ENCODE measurements around the gene ZNF845. TPM values are rescaled to one million over a fixed set of nuclear protein-coding genes. Genes with fewer than 3 reads are reported as not detected.
"Not testable (repeated sequence)": the region's sequence is repeated elsewhere in the genome, so short reads cannot be mapped to it uniquely, and the experiment has no call there.

ZNF845 gene
- polyA plus RNA-seq, 3 donors = 0.51 to 3.6 (median 2.6) TPM

DNA sequence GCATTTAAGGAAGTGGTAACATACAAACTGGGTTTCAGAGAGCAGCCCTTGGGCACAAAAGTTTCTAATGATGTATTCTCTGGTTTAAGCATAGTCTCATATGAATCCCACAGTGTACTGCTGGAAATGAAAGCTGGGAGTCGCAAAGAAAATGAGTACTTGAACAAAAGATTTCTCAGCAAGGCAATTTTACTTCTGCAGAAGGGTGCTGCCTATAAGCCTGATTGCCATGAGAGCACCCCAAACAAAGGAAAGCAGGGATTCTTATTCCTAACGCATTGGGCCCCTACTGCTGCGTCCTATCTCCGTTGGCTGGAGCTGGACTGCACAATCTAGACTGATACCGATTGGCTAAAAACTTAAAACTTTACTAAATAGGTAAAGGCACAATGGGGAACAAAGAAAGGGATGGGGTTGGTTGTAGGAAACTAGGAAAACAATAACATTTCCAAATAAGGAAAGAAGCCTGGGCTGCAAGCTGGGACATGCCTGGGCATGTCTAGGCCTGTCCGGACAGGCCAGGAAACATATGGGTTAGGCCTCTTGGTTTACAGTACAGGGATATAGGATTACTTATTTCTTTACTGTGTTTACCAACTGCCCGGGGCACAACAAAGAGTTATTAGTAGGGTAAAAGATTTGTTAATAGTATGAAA, 38.6 kb upstream of the ZNF845 start:
- Mint-ChIP-seq H3K27ac (no peak overlapping the region), H3K4me3 (no peak overlapping the region), H3K4me1 (no peaks in the 10 kb centered on the region), H3K9me3 (peaks cover 44 to 85% (median 76%) of the 10 kb centered on the region in 7 donors), H3K36me3 (no peaks in the 10 kb centered on the region), H3K27me3 (ENCODE audit: low read depth in 3 of 3) (peaks cover 0 to 4% (median 0%) of the 10 kb centered on the region in 3 donors)
- Histone ChIP-seq H3K4me2 (replicated peaks; ENCODE audit: extremely low read depth, low read length, poor library complexity, severe bottlenecking) (no peak overlapping the region), H3K27me3 (ENCODE audit: control insufficient read depth in 2 of 2, insufficient read depth in 2 of 2, low read length in 2 of 2) (no peaks in the 10 kb centered on the region), H3K9ac (ENCODE audit: insufficient read depth, low read length, poor library complexity, severe bottlenecking) (no peak overlapping the region), H3K27ac (ENCODE audit: low read depth in 1 of 2, low read length in 2 of 2) (no peak overlapping the region), H2AFZ (ENCODE audit: insufficient read depth, low read depth, low read length, poor library complexity, severe bottlenecking) (no peak overlapping the region), H3K36me3 (replicated peaks in 1 of 2; ENCODE audit: control insufficient read depth in 1 of 2, insufficient read depth in 2 of 2, low read length in 2 of 2) (no peaks in the 10 kb centered on the region), H4K20me1 (ENCODE audit: insufficient read depth, low read length) (no peaks in the 10 kb centered on the region), H3K4me1 (ENCODE audit: control insufficient read depth in 1 of 2, insufficient read depth in 2 of 2, low read length in 2 of 2) (no peaks in the 10 kb centered on the region), H3K4me3 (replicated peaks in 1 of 3; ENCODE audit: low read depth in 2 of 3, low read length in 3 of 3) (peak overlapping the region in 1 of 3 experiments; percentile 10), H3K9me3 (replicated peaks in 1 of 2; ENCODE audit: control insufficient read depth in 1 of 2, insufficient read depth in 1 of 2, low read length in 2 of 2) (peaks cover 62 to 74% of the 10 kb centered on the region in 2 donors), H3K79me2 (ENCODE audit: insufficient read depth, low read length) (no peaks in the 10 kb centered on the region)
- TF ChIP-seq, protein P1, sequence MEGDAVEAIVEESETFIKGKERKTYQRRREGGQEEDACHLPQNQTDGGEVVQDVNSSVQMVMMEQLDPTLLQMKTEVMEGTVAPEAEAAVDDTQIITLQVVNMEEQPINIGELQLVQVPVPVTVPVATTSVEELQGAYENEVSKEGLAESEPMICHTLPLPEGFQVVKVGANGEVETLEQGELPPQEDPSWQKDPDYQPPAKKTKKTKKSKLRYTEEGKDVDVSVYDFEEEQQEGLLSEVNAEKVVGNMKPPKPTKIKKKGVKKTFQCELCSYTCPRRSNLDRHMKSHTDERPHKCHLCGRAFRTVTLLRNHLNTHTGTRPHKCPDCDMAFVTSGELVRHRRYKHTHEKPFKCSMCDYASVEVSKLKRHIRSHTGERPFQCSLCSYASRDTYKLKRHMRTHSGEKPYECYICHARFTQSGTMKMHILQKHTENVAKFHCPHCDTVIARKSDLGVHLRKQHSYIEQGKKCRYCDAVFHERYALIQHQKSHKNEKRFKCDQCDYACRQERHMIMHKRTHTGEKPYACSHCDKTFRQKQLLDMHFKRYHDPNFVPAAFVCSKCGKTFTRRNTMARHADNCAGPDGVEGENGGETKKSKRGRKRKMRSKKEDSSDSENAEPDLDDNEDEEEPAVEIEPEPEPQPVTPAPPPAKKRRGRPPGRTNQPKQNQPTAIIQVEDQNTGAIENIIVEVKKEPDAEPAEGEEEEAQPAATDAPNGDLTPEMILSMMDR (IDR thresholded peaks at IDR 0.05) = no peak
- intact Hi-C loops (cut with micrococcal nuclease) = no loop called here
- DNase-seq = no peak
- WGBS (ENCODE audit: insufficient coverage) = 100% methylated on average over 1 of the region's 7 CpGs

DNA sequence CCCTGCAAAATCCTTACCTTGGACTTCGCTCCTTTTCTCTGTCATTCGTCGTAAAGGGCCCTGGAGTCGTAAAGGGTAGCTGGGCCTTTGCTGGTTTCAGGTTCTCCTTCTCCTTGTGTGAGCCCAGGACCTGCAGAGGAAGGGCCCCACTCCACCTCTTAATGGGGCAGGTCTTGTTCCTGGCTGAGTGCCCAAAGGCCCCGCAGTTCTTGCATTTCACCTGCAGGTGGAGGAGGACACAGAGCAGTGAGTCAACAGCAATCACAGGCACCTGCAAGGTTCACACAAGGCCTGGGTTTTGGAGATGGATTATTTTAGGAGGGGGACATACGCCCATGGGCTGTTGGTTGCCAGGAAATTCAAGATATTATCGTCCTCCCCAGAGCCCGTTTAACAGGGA, 32.2 kb upstream of the ZNF845 start:
- peaks cover 39 to 81% (median 64%) of the 10 kb centered on the region in 7 donors for H3K9me3 Mint-ChIP-seq
- H3K9me3 ChIP-seq (replicated peaks in 1 of 2; ENCODE audit: control insufficient read depth in 1 of 2, insufficient read depth in 1 of 2, low read length in 2 of 2) = peaks cover 43 to 45% of the 10 kb centered on the region in 2 donors
- H3K4me3 ChIP-seq (replicated peaks in 1 of 3; ENCODE audit: low read depth in 2 of 3, low read length in 3 of 3); H3K27me3 ChIP-seq (ENCODE audit: control insufficient read depth in 2 of 2, insufficient read depth in 2 of 2, low read length in 2 of 2); H3K79me2 ChIP-seq (ENCODE audit: insufficient read depth, low read length); H3K4me3 Mint-ChIP-seq; DNase-seq; H3K9ac ChIP-seq (ENCODE audit: insufficient read depth, low read length, poor library complexity, severe bottlenecking); H3K4me1 ChIP-seq (ENCODE audit: control insufficient read depth in 1 of 2, insufficient read depth in 2 of 2, low read length in 2 of 2); H3K36me3 Mint-ChIP-seq; intact Hi-C loops (cut with micrococcal nuclease); H3K27me3 Mint-ChIP-seq (ENCODE audit: low read depth in 3 of 3); H4K20me1 ChIP-seq (ENCODE audit: insufficient read depth, low read length); H3K4me2 ChIP-seq (replicated peaks; ENCODE audit: extremely low read depth, low read length, poor library complexity, severe bottlenecking); H3K27ac ChIP-seq (ENCODE audit: low read depth in 1 of 2, low read length in 2 of 2); H2AFZ ChIP-seq (ENCODE audit: insufficient read depth, low read depth, low read length, poor library complexity, severe bottlenecking); H3K4me1 Mint-ChIP-seq; H3K27ac Mint-ChIP-seq; H3K36me3 ChIP-seq (replicated peaks in 1 of 2; ENCODE audit: control insufficient read depth in 1 of 2, insufficient read depth in 2 of 2, low read length in 2 of 2): not testable (repeated sequence)
- no CpG with 5 or more reads among the region's 8 CpGs for WGBS (ENCODE audit: insufficient coverage)
